Transverse colon (tissue), 4 donors: ENCODE results near the gene ZNF502.

Source experiments
- POLR2A ChIP-seq: fragments of 450-650 bp; IDR thresholded peaks from one replicate; pipeline ENCODE4 v1.6.1; 2016; ENCODE audit warnings: antibody characterized with exemption, mild to moderate bottlenecking, moderate library complexity
- POLR2AphosphoS5 ChIP-seq, 3 donors: sonication (generic); formaldehyde crosslinking; IDR thresholded peaks; one replicate each; pipeline ENCODE4 v1.6.1; 2016; ENCODE audit warnings: antibody characterized with exemption in 3 of 3
- TF ChIP-seq, protein P1 (sequence below), 5 experiments: fragments of 200-600 bp in 3 of 5; fragments of 450-650 bp in 2 of 5; sonication (generic) in 3 of 5; IDR thresholded peaks; 1 replicate in 2 of 5; 2 replicates in 3 of 5; pipeline ENCODE4 v1.5.1; 2016 to 2017; ENCODE audit warnings: antibody characterized with exemption in 5 of 5, inconsistent platforms in 3 of 5, mild to moderate bottlenecking in 2 of 5, moderate library complexity in 1 of 5

DNA sequence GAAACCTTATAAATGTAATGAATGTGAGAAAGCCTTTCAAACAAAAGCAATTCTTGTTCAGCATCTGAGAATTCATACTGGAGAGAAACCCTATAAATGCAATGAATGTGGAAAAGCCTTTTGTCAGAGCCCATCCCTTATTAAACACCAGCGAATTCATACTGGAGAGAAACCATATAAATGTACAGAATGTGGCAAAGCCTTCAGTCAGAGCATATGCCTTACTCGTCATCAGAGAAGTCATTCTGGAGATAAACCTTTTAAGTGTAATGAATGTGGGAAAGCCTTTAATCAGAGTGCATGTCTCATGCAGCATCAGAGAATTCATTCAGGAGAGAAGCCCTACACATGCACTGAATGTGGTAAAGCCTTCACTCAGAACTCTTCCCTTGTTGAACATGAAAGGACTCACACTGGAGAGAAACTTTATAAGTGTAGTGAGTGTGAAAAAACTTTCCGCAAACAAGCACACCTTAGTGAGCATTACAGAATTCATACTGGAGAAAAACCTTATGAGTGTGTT is 22.2 kb downstream of the ZNF502 start:
- TF ChIP-seq, protein P1, sequence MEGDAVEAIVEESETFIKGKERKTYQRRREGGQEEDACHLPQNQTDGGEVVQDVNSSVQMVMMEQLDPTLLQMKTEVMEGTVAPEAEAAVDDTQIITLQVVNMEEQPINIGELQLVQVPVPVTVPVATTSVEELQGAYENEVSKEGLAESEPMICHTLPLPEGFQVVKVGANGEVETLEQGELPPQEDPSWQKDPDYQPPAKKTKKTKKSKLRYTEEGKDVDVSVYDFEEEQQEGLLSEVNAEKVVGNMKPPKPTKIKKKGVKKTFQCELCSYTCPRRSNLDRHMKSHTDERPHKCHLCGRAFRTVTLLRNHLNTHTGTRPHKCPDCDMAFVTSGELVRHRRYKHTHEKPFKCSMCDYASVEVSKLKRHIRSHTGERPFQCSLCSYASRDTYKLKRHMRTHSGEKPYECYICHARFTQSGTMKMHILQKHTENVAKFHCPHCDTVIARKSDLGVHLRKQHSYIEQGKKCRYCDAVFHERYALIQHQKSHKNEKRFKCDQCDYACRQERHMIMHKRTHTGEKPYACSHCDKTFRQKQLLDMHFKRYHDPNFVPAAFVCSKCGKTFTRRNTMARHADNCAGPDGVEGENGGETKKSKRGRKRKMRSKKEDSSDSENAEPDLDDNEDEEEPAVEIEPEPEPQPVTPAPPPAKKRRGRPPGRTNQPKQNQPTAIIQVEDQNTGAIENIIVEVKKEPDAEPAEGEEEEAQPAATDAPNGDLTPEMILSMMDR (IDR thresholded peaks at IDR 0.05) = no peak
- TF ChIP-seq POLR2A (no peak), POLR2AphosphoS5 (IDR thresholded peaks at IDR 0.05) (no peak)
